ENCODE measurements around the gene DNAJC8.

Gene DNAJC8

DNA sequence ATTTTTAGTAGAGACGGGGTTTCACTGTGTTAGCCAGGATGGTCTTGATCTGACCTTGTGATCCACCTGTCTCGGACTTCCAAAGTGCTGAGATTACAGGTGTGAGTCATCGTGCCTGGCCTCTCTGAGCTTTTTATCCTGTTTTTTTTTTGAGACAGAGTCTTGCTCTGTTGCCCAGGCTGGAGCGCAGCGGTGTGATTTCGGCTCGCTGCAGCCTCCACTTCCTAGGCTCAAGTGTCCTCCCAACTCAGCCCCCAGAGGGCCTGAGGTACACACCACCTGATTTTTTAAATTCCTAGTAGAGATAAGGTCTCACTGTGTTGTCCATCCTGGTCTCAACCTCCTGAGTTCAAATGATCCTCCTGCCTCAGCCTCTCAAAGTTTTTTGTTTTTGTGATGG lies 46.9 kb upstream of the DNAJC8 start:
- no peaks in the 10 kb centered on the region for H3K79me2 ChIP-seq (ENCODE audit: insufficient read depth, low read depth)
- no peak overlapping the region for H3K9ac ChIP-seq
- H4K20me1 ChIP-seq (ENCODE audit: insufficient read depth), result no peaks in the 10 kb centered on the region
- H3K27ac ChIP-seq, result no peak overlapping the region
- TF ChIP-seq, protein P1, sequence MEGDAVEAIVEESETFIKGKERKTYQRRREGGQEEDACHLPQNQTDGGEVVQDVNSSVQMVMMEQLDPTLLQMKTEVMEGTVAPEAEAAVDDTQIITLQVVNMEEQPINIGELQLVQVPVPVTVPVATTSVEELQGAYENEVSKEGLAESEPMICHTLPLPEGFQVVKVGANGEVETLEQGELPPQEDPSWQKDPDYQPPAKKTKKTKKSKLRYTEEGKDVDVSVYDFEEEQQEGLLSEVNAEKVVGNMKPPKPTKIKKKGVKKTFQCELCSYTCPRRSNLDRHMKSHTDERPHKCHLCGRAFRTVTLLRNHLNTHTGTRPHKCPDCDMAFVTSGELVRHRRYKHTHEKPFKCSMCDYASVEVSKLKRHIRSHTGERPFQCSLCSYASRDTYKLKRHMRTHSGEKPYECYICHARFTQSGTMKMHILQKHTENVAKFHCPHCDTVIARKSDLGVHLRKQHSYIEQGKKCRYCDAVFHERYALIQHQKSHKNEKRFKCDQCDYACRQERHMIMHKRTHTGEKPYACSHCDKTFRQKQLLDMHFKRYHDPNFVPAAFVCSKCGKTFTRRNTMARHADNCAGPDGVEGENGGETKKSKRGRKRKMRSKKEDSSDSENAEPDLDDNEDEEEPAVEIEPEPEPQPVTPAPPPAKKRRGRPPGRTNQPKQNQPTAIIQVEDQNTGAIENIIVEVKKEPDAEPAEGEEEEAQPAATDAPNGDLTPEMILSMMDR (conservative IDR thresholded peaks at IDR 0.05; ENCODE audit: low read depth, low read length), result no peak
- no peak overlapping the region for H3K4me3 ChIP-seq (IDR thresholded peaks at IDR 0.05; ENCODE audit: insufficient read depth, low read depth, low read length)
- no peaks in the 10 kb centered on the region for H3K27me3 ChIP-seq (ENCODE audit: insufficient read depth, low read depth)
- H3K4me1 ChIP-seq (ENCODE audit: low read depth, poor library complexity, severe bottlenecking), result no peaks in the 10 kb centered on the region
- no peaks in the 10 kb centered on the region for H3K36me3 ChIP-seq (ENCODE audit: insufficient read depth)
- no peak overlapping the region for H3K4me2 ChIP-seq
- H2AFZ ChIP-seq (ENCODE audit: low read depth), result no peak overlapping the region

DNA sequence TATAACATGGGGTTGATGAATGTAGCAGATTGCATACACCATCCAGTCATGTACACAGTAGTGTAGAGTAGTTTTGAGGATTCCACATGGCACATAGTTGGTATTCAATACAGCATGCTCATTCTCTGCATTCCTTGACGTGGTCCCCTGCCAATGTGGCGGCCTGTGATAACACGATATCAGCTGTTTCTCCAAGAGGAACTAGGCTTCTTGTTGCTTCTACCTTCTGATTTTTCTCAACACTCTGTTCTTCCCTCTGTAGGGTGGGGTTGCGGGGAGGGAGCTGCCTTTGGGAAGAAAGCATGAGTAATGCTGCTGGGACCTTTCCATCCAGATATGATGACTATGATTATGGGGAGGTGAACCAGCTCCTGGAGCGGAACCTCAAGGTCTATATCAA lies 45.9 kb upstream of the DNAJC8 start:
- H4K20me1 ChIP-seq (ENCODE audit: insufficient read depth), result no peaks in the 10 kb centered on the region
- H3K27me3 ChIP-seq (ENCODE audit: insufficient read depth, low read depth), result no peaks in the 10 kb centered on the region

GRCh38 chr1:28273216-28273860 lies 40.5 kb upstream of the DNAJC8 start:
- TF ChIP-seq, protein P1 (conservative IDR thresholded peaks at IDR 0.05; ENCODE audit: low read depth, low read length), result no peak
- H4K20me1 ChIP-seq (ENCODE audit: insufficient read depth), result no peaks in the 10 kb centered on the region
- no peak overlapping the region for H2AFZ ChIP-seq (ENCODE audit: low read depth)
- no peak overlapping the region for H3K4me3 ChIP-seq (IDR thresholded peaks at IDR 0.05; ENCODE audit: insufficient read depth, low read depth, low read length)
- no peak overlapping the region for H3K9ac ChIP-seq
- H3K27me3 ChIP-seq (ENCODE audit: insufficient read depth, low read depth), result no peaks in the 10 kb centered on the region
- H3K79me2 ChIP-seq (ENCODE audit: insufficient read depth, low read depth), result no peaks in the 10 kb centered on the region; the same call in 1 of the 2 replicates
- H3K4me1 ChIP-seq (ENCODE audit: low read depth, poor library complexity, severe bottlenecking), result no peaks in the 10 kb centered on the region
- no peaks in the 10 kb centered on the region for H3K36me3 ChIP-seq (ENCODE audit: insufficient read depth)
- H3K4me2 ChIP-seq, result no peak overlapping the region
- no peak overlapping the region for H3K27ac ChIP-seq

More for the DNA sequence above, 45.9 kb upstream of the DNAJC8 start:
- TF ChIP-seq, protein P1 (conservative IDR thresholded peaks at IDR 0.05; ENCODE audit: low read depth, low read length), result no peak
- Histone ChIP-seq H3K79me2 (ENCODE audit: insufficient read depth, low read depth) (no peaks in the 10 kb centered on the region), H3K4me2 (no peak overlapping the region), H3K4me3 (IDR thresholded peaks at IDR 0.05; ENCODE audit: insufficient read depth, low read depth, low read length) (no peak overlapping the region), H3K36me3 (ENCODE audit: insufficient read depth) (no peaks in the 10 kb centered on the region), H3K27ac (no peak overlapping the region), H3K9ac (no peak overlapping the region), H2AFZ (ENCODE audit: low read depth) (no peak overlapping the region), H3K4me1 (ENCODE audit: low read depth, poor library complexity, severe bottlenecking) (no peaks in the 10 kb centered on the region)

GRCh38 chr1:28272215-28272852 lies 39.5 kb upstream of the DNAJC8 start:
- no peaks in the 10 kb centered on the region for H3K36me3 ChIP-seq (ENCODE audit: insufficient read depth)
- H2AFZ ChIP-seq (ENCODE audit: low read depth), result no peak overlapping the region
- TF ChIP-seq, protein P1 (conservative IDR thresholded peaks at IDR 0.05; ENCODE audit: low read depth, low read length), result no peak
- H3K27me3 ChIP-seq (ENCODE audit: insufficient read depth, low read depth), result no peaks in the 10 kb centered on the region
- no peak overlapping the region for H3K9ac ChIP-seq
- peaks cover 7% of the 10 kb centered on the region; the same call in 1 of the 2 replicates for H3K79me2 ChIP-seq (ENCODE audit: insufficient read depth, low read depth)
- peaks cover 3% of the 10 kb centered on the region for H3K4me1 ChIP-seq (ENCODE audit: low read depth, poor library complexity, severe bottlenecking)
- H3K27ac ChIP-seq, result no peak overlapping the region
- no peaks in the 10 kb centered on the region for H4K20me1 ChIP-seq (ENCODE audit: insufficient read depth)
- H3K4me3 ChIP-seq (IDR thresholded peaks at IDR 0.05; ENCODE audit: insufficient read depth, low read depth, low read length), result no peak overlapping the region
- no peak overlapping the region for H3K4me2 ChIP-seq
